Esophagus squamous epithelium (tissue), 4 donors: ENCODE data around the gene TANC1.

ENCODE experiments used
- CTCF ChIP-seq, 6 experiments: fragments of 450-650 bp in 4 of 6; fragments of 200-600 bp in 2 of 6; sonication (generic) in 2 of 6; IDR thresholded peaks; one replicate each; pipeline ENCODE4 v1.5.1; 2016 to 2019; ENCODE audit warnings: antibody characterized with exemption in 6 of 6, mild to moderate bottlenecking in 4 of 6, moderate library complexity in 4 of 6
- POLR2A ChIP-seq, 4 donors: fragments of 450-650 bp; IDR thresholded peaks; one replicate each; pipeline ENCODE4 v1.6.1; 2017; ENCODE audit warnings: antibody characterized with exemption in 4 of 4, mild to moderate bottlenecking in 4 of 4, moderate library complexity in 3 of 4

GRCh38 chr2:159265171-159265576 lies 296.7 kb downstream of the TANC1 start:
- TF ChIP-seq POLR2A (IDR thresholded peaks at IDR 0.05) (no peak), CTCF (IDR thresholded peaks at IDR 0.05) (no peak)
